GM12878 (cell line): ENCODE data around the gene RNF183. TPM values are rescaled to one million over a fixed set of nuclear protein-coding genes. Genes with fewer than 3 reads are reported as not detected.

ENCODE experiments used
- ATAC-seq: fragments of 200-7000 bp; cut with Tn5 transposase; 3 replicates; pipeline ENCODE4 v1.9.1; 2020; ENCODE audit warnings: mild to moderate bottlenecking, moderate library complexity
- BruUV-seq: library from RNA; stranded (reverse); fragments of 400-500 nt; replicated peaks from 2 replicates; lab custom pipeline; 2021; lab: Mats Ljungman, UMichigan
- CTCF ChIA-PET: fragments of 300-600 bp; sonication (Branson Sonifier 250); formaldehyde crosslinking; extraction: SDS; loops from one replicate; lab custom pipeline; 2021; ENCODE audit warnings: inconsistent platforms; lab: Yijun Ruan, JAX
- POLR2A ChIA-PET: fragments of 350-600 bp; formaldehyde crosslinking; extraction: SDS; loops from one replicate; lab custom pipeline; 2021; ENCODE audit warnings: inconsistent platforms; lab: Charles Lee
- RAD21 ChIA-PET: fragments of 300-600 bp; sonication (Branson Sonifier 250); formaldehyde crosslinking; loops from one replicate; lab custom pipeline; 2023; ENCODE audit warnings: antibody characterized with exemption; ENCODE audit not compliant: unreplicated experiment; lab: Charles Lee
- SMC1A ChIA-PET: fragments of 300-600 bp; sonication (Branson Sonifier 250); formaldehyde crosslinking; loops from one replicate; lab custom pipeline; 2023; ENCODE audit not compliant: unreplicated experiment, uncharacterized antibody; lab: Charles Lee
- DNase-seq: peaks from one replicate; pipeline ENCODE4 v3.0.0-alpha.2; 2011; ENCODE audit warnings: low read depth, low spot score
- FAIRE-seq: peaks from 3 replicates; lab custom pipeline; 2011; peaks lifted over from hg19 to GRCh38; lab: Jason Lieb, UNC
- H2AFZ ChIP-seq: 2 replicates; pipeline ENCODE4 v1.6.0; 2011; ENCODE audit warnings: low read depth, low read length, control low read depth; ENCODE audit not compliant: control insufficient read depth
- H3K27ac ChIP-seq: 2 replicates; pipeline ENCODE4 v1.5.1; 2011; ENCODE audit warnings: control low read depth; ENCODE audit not compliant: control insufficient read depth, insufficient read depth
- H3K27me3 ChIP-seq, 2 experiments: replicated peaks in 1 of 2; 2 replicates each; pipeline versions ENCODE4 v1.6.0 to v1.6.1; 2011; ENCODE audit warnings: low read length in 1 of 2; ENCODE audit not compliant: control insufficient read depth in 2 of 2, insufficient read depth in 2 of 2
- H3K36me3 ChIP-seq, 2 experiments: 2 replicates each; pipeline ENCODE4 v1.5.1; 2011; ENCODE audit warnings: low read length in 1 of 2; ENCODE audit not compliant: control insufficient read depth in 2 of 2, insufficient read depth in 2 of 2
- H3K4me1 ChIP-seq: 2 replicates; pipeline ENCODE4 v1.6.1; 2011; ENCODE audit warnings: mild to moderate bottlenecking, low read length, moderate library complexity, mixed read lengths; ENCODE audit not compliant: control insufficient read depth, insufficient read depth
- H3K4me2 ChIP-seq: 2 replicates; pipeline ENCODE4 v1.6.0; 2011; ENCODE audit warnings: control low read depth; ENCODE audit not compliant: control insufficient read depth, insufficient read depth
- H3K4me3 ChIP-seq: fragments of 200-600 bp; sonication (generic); 2 replicates; pipeline ENCODE4 v1.5.1; 2016
- H3K79me2 ChIP-seq: 2 replicates; pipeline ENCODE4 v1.6.0; 2011; ENCODE audit warnings: low read length; ENCODE audit not compliant: control insufficient read depth, insufficient read depth
- H3K9ac ChIP-seq: 2 replicates; pipeline ENCODE4 v1.8.0; 2011; ENCODE audit warnings: low read length, control low read depth, mixed read lengths; ENCODE audit not compliant: control insufficient read depth, insufficient read depth
- H3K9me3 ChIP-seq: replicated peaks from 3 replicates; pipeline ENCODE4 v1.5.1; 2011; ENCODE audit warnings: mild to moderate bottlenecking, low read length; ENCODE audit not compliant: control insufficient read depth, insufficient read depth
- H4K20me1 ChIP-seq: 2 replicates; pipeline ENCODE4 v1.6.0; 2011; ENCODE audit not compliant: control insufficient read depth, insufficient read depth
- CBX5 ChIP-seq: sonication (generic); IDR thresholded peaks from 2 replicates; pipeline ENCODE4 v1.6.1; 2016; ENCODE audit warnings: low read depth, moderate library complexity, mild to moderate bottlenecking, inconsistent platforms
- HCFC1 ChIP-seq: fragments of 150-350 bp; IDR thresholded peaks from 2 replicates; pipeline ENCODE4 v1.6.1; 2014; ENCODE audit warnings: low read length
- IKZF1 ChIP-seq: fragments of 450-650 bp; conservative IDR thresholded peaks from 2 replicates; pipeline ENCODE4 v1.6.1; 2017; ENCODE audit warnings: antibody characterized with exemption, mild to moderate bottlenecking
- MTA2 ChIP-seq: fragments of 450-650 bp; IDR thresholded peaks from 2 replicates; pipeline ENCODE4 v1.6.1; 2016; ENCODE audit warnings: low read depth, mild to moderate bottlenecking, moderate library complexity
- MTA3 ChIP-seq: IDR thresholded peaks from 2 replicates; pipeline ENCODE4 v1.6.1; 2012; ENCODE audit warnings: low read length, inconsistent platforms, borderline replicate concordance
- NFXL1 ChIP-seq: fragments of 450-650 bp; IDR thresholded peaks from 2 replicates; pipeline ENCODE4 v1.6.1; 2017; ENCODE audit warnings: antibody characterized with exemption, mild to moderate bottlenecking, borderline replicate concordance
- PAX5 ChIP-seq: IDR thresholded peaks from 2 replicates; pipeline ENCODE4 v1.6.1; 2011; ENCODE audit warnings: low read depth, low read length, borderline replicate concordance
- TBL1XR1 ChIP-seq: IDR thresholded peaks from 2 replicates; pipeline ENCODE4 v1.6.1; 2012; ENCODE audit warnings: low read depth, low read length, improper control_type of control experiment
- ZNF384 ChIP-seq: IDR thresholded peaks from 2 replicates; pipeline ENCODE4 v1.6.1; 2012; ENCODE audit warnings: low read depth, mild to moderate bottlenecking, low read length, improper control_type of control experiment, borderline replicate concordance
- WGBS: methylation state at CpG from one replicate; pipeline ENCODE4 v1.1.6; 2016; ENCODE audit warnings: low lambda C conversion rate; ENCODE audit not compliant: insufficient replicate concordance, insufficient coverage; ENCODE audit errors: missing lambda C conversion rate; 5-methylcytosine and 5-hydroxymethylcytosine counted together
- in situ Hi-C: fragments of 300-500 bp; cut with MboI; formaldehyde crosslinking; loops from 9 replicates; pipeline ENCODE4 v1.14.3; 2018; ENCODE audit warnings: mixed read lengths
- intact Hi-C: fragments of 100-400 bp; cut with micrococcal nuclease; formaldehyde crosslinking; loops from one replicate; pipeline ENCODE4 v1.14.2; 2022; ENCODE audit not compliant: unreplicated experiment
- polyA plus RNA-seq, 11 experiments: library from polyadenylated mRNA; depleted of rRNA in 4 of 11; unstranded in 6 of 11; stranded (reverse) in 5 of 11; fragments of >200 nt; fragmentation: Nextera tagmentation in 4 of 11; fragmentation: Illumina TruSeq in 1 of 11; extraction: Ambion mirVana in 4 of 11; extraction: Trizol in 1 of 11; gene quantifications; 1 replicate in 1 of 11; 2 replicates in 10 of 11; pipeline versions ENCODE4 v1.2.1 to v1.2.3, GENCODE V29; 2011 to 2016; ENCODE audit warnings: inconsistent platforms in 2 of 11, missing spikeins in 2 of 11, low read depth in 1 of 11
- total RNA-seq, 4 experiments: library from RNA; depleted of rRNA in 3 of 4; stranded (reverse); fragments of >200 nt in 3 of 4; fragmentation: Illumina TruSeq in 1 of 4; extraction: Trizol in 1 of 4; gene quantifications; 2 replicates each; pipeline versions ENCODE4 v1.2.1 to v1.2.3, GENCODE V29; 2013 to 2021
- TF ChIP-seq, protein P1 (sequence below): IDR thresholded peaks from 2 replicates; pipeline ENCODE4 v1.6.1; 2011; ENCODE audit warnings: low read depth, low read length, improper control_type of control experiment, borderline replicate concordance
- TF ChIP-seq, protein P2 (sequence below): IDR thresholded peaks from 2 replicates; pipeline ENCODE4 v1.6.1; 2011; ENCODE audit warnings: mild to moderate bottlenecking, low read depth, low read length, moderate library complexity; ENCODE audit not compliant: insufficient replicate concordance

Gene RNF183
- total and polyA plus RNA-seq, 10 of the 15 experiments (the other 5 are each of a cell fraction or from before 2014, with no cell fraction given): 0.03 to 0.26 (median 0.07) TPM; not detected in 6

DNA sequence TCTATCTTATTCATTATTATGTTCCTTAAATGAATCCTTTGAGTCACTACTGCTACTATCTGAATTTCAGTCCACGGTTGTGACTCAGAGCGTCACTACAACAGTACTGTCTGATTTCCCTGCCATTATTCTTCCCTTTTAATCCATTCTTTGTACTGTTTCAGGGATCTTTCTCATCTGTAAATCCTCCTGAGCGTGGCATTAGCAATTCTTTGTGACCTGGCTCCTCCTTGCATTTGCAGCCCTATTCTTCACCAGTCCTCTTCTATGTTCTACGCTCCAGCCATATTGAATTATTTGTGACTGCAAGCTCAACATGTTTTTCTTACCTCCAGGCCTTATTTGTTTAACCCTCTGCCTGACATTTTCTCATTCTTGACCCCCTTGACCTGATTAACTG, 21.8 kb downstream of the RNF183 start:
- H3K4me3 ChIP-seq: no peak overlapping the region
- DNase-seq (no peak), FAIRE-seq (no peak), ATAC-seq (no peak)
- H4K20me1 ChIP-seq: no peaks in the 10 kb centered on the region
- ChIA-PET SMC1A (no interaction called here), CTCF (no interaction called here), POLR2A (interaction anchor here (0.5 kb wide), 2 partner anchors 14 to 313 kb away, joined by 3 read pairs; no protein-coding TSS in a partner anchor), RAD21 (no interaction called here)
- H3K4me2 ChIP-seq: no peak overlapping the region
- in situ Hi-C loops: no loop called here
- no peak overlapping the region for H3K9ac ChIP-seq
- intact Hi-C loops: no loop called here
- H3K9me3 ChIP-seq: no peaks in the 10 kb centered on the region
- WGBS: 98% methylated on average over 4 of the region's 4 CpGs
- peaks cover 10 to 27% of the 10 kb centered on the region in 2 experiments for H3K36me3 ChIP-seq
- peaks cover 1% of the 10 kb centered on the region; the same call in 1 of the 2 replicates for H3K4me1 ChIP-seq
- no peak overlapping the region for H2AFZ ChIP-seq
- H3K27me3 ChIP-seq: no peaks in the 10 kb centered on the region
- TF ChIP-seq, protein P1, sequence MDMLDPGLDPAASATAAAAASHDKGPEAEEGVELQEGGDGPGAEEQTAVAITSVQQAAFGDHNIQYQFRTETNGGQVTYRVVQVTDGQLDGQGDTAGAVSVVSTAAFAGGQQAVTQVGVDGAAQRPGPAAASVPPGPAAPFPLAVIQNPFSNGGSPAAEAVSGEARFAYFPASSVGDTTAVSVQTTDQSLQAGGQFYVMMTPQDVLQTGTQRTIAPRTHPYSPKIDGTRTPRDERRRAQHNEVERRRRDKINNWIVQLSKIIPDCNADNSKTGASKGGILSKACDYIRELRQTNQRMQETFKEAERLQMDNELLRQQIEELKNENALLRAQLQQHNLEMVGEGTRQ: no peak
- no peak for TF ChIP-seq TBL1XR1
- TF ChIP-seq, protein P2, sequence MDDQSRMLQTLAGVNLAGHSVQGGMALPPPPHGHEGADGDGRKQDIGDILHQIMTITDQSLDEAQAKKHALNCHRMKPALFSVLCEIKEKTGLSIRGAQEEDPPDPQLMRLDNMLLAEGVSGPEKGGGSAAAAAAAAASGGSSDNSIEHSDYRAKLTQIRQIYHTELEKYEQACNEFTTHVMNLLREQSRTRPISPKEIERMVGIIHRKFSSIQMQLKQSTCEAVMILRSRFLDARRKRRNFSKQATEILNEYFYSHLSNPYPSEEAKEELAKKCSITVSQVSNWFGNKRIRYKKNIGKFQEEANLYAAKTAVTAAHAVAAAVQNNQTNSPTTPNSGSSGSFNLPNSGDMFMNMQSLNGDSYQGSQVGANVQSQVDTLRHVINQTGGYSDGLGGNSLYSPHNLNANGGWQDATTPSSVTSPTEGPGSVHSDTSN: no peak
- TF ChIP-seq ZNF384: no peak
- TF ChIP-seq HCFC1: no peak
- TF ChIP-seq CBX5: no peak
- no peak for TF ChIP-seq MTA3
- no peak for TF ChIP-seq MTA2
- no peak for TF ChIP-seq IKZF1
- no peak for TF ChIP-seq NFXL1
- no peak for TF ChIP-seq PAX5
- no TSS peak for BruUV-seq
- no peak overlapping the region for H3K27ac ChIP-seq
- H3K79me2 ChIP-seq: peaks cover 13% of the 10 kb centered on the region
